Mesendoderm (in vitro differentiated cells): Measurements from ENCODE around the gene SEL1L3. TPM values are rescaled to one million over a fixed set of nuclear protein-coding genes. Genes with fewer than 3 reads are reported as not detected.
A peak's percentile ranks its signal among the peaks of the same experiment; 100 is the strongest.
"Not testable (repeated sequence)": the region's sequence is repeated elsewhere in the genome, so short reads cannot be mapped to it uniquely, and the experiment has no call there.

Experiments used
- DNase-seq: peaks from one replicate; pipeline ENCODE4 v3.0.0; 2013
- H2AK5ac ChIP-seq: 2 replicates; pipeline ENCODE4 v1.6.1; 2013; ENCODE audit warnings: low read length, inconsistent platforms
- H2BK120ac ChIP-seq: 2 replicates; pipeline ENCODE4 v1.6.1; 2013; ENCODE audit warnings: low read depth, mild to moderate bottlenecking, low read length, moderate library complexity, mixed read lengths
- H2BK15ac ChIP-seq: replicated peaks from 2 replicates; pipeline ENCODE4 v1.6.1; 2013; ENCODE audit warnings: low read depth, mild to moderate bottlenecking, moderate library complexity
- H2BK5ac ChIP-seq: 2 replicates; pipeline ENCODE4 v1.6.1; 2013; ENCODE audit warnings: low read length, inconsistent platforms
- H3K18ac ChIP-seq: 2 replicates; pipeline ENCODE4 v1.6.1; 2013; ENCODE audit warnings: mild to moderate bottlenecking, low read length, mixed read lengths
- H3K23ac ChIP-seq: one replicate; pipeline ENCODE4 v1.6.1; 2013; ENCODE audit warnings: low read length
- H3K27ac ChIP-seq: 2 replicates; pipeline ENCODE4 v1.5.1; 2013; ENCODE audit warnings: low read depth, mild to moderate bottlenecking, inconsistent platforms, low read length, moderate library complexity
- H3K27me3 ChIP-seq: 2 replicates; pipeline ENCODE4 v1.6.1; 2013; ENCODE audit warnings: low read length, control low read depth, mild to moderate bottlenecking, inconsistent platforms; ENCODE audit not compliant: insufficient read depth, poor library complexity
- H3K36me3 ChIP-seq: 2 replicates; pipeline ENCODE4 v1.6.1; 2013; ENCODE audit warnings: low read length, inconsistent platforms; ENCODE audit not compliant: control insufficient read depth, insufficient read depth
- H3K4ac ChIP-seq: one replicate; pipeline ENCODE4 v1.6.1; 2013; ENCODE audit warnings: low read depth, mild to moderate bottlenecking, low read length, moderate library complexity
- H3K4me1 ChIP-seq: 2 replicates; pipeline ENCODE4 v1.6.1; 2013; ENCODE audit warnings: low read depth, low read length, inconsistent platforms; ENCODE audit not compliant: control insufficient read depth
- H3K4me2 ChIP-seq: 2 replicates; pipeline ENCODE4 v1.6.1; 2013; ENCODE audit warnings: low read length
- H3K4me3 ChIP-seq: 2 replicates; pipeline ENCODE4 v1.5.1; 2013; ENCODE audit warnings: mild to moderate bottlenecking, low read length
- H3K56ac ChIP-seq: one replicate; pipeline ENCODE4 v1.6.1; 2013; ENCODE audit warnings: low read length
- H3K79me1 ChIP-seq: 2 replicates; pipeline ENCODE4 v1.6.1; 2013; ENCODE audit warnings: low read length, inconsistent platforms
- H3K79me2 ChIP-seq: 2 replicates; pipeline ENCODE4 v1.6.1; 2013; ENCODE audit warnings: mild to moderate bottlenecking, low read length; ENCODE audit not compliant: control insufficient read depth, insufficient read depth
- H3K9ac ChIP-seq: 2 replicates; pipeline ENCODE4 v1.6.1; 2013; ENCODE audit warnings: low read length, inconsistent platforms
- H4K5ac ChIP-seq: one replicate; pipeline ENCODE4 v1.6.1; 2013; ENCODE audit warnings: low read length
- H4K8ac ChIP-seq: one replicate; pipeline ENCODE4 v1.6.1; 2013; ENCODE audit warnings: low read depth, mild to moderate bottlenecking, control low read depth, low read length, moderate library complexity
- WGBS: extraction: QIAGEN DNeasy Blood & Tissue Kit; methylation state at CpG from one replicate; pipeline ENCODE4 v1.1.7; 2013; ENCODE audit warnings: low lambda C conversion rate, missing lambda C conversion rate; ENCODE audit not compliant: insufficient coverage; ENCODE audit errors: extremely low coverage; 5-methylcytosine and 5-hydroxymethylcytosine counted together
- polyA plus RNA-seq, 2 experiments: library from polyadenylated mRNA; stranded (reverse); fragments of 200-250 nt; gene quantifications; one replicate each; pipeline ENCODE4 v1.2.3, GENCODE V29; 2013

The SEL1L3 gene
- polyA plus RNA-seq (2013, experiment 1 of 2), result 34.3 TPM
- polyA plus RNA-seq (2013, experiment 2 of 2), result 36.9 TPM

- DNase-seq, result no peak
- H3K4me1 ChIP-seq, result no peaks in the 10 kb centered on the region
- WGBS, result no CpG with 5 or more reads among the region's 115 CpGs
Measured at GRCh38 chr4:25862411-25863346, at the start of gene SEL1L3. Gene SEL1L3 (minus strand): TSS chr4:25862988. CDS start chr4:25862836, 152 bp downstream.

GRCh38 chr4:25911356-25911755 is 48.6 kb upstream of the SEL1L3 start:
- DNase-seq, result no peak
- Histone ChIP-seq H3K4me1 (peaks cover 2% of the 10 kb centered on the region), H3K56ac (no peak overlapping the region), H2AK5ac (no peak overlapping the region), H2BK15ac (no peak overlapping the region), H3K23ac (no peak overlapping the region), H2BK5ac (no peak overlapping the region), H2BK120ac (no peak overlapping the region), H3K18ac (no peak overlapping the region), H4K5ac (no peak overlapping the region), H3K27me3 (no peaks in the 10 kb centered on the region), H3K79me2 (no peaks in the 10 kb centered on the region), H3K4me2 (no peak overlapping the region), H4K8ac (no peak overlapping the region), H3K27ac (no peak overlapping the region), H3K4me3 (no peak overlapping the region), H3K36me3 (no peaks in the 10 kb centered on the region), H3K4ac (no peak overlapping the region), H3K9ac (no peak overlapping the region), H3K79me1 (no peaks in the 10 kb centered on the region)
- WGBS, result no CpG with 5 or more reads among the region's 6 CpGs

More at GRCh38 chr4:25862411-25863346, at the start of gene SEL1L3:
- Histone ChIP-seq H2BK15ac (peak within 1 kb of the TSS; percentile 48), H3K79me2 (peaks cover 2% of the 10 kb centered on the region), H3K36me3 (no peaks in the 10 kb centered on the region), H2BK5ac (no peak within 1 kb of the TSS), H3K79me1 (peaks cover 4% of the 10 kb centered on the region), H4K5ac (no peak within 1 kb of the TSS), H3K4ac (peak within 1 kb of the TSS; percentile 83), H2AK5ac (no peak within 1 kb of the TSS), H4K8ac (no peak within 1 kb of the TSS), H3K9ac (peak within 1 kb of the TSS; percentile 65), H3K56ac (peak within 1 kb of the TSS; percentile 79), H3K18ac (peak within 1 kb of the TSS; percentile 98), H3K27ac (peak within 1 kb of the TSS; percentile 59), H3K4me2 (peak within 1 kb of the TSS; percentile 89), H2BK120ac (peak within 1 kb of the TSS; percentile 49), H3K27me3 (no peaks in the 10 kb centered on the region), H3K4me3 (peak within 1 kb of the TSS; percentile 60), H3K23ac (no peak within 1 kb of the TSS)

GRCh38 chr4:25908491-25908901 is 45.7 kb upstream of the SEL1L3 start:
- Histone ChIP-seq H2BK5ac (no peak overlapping the region), H3K4ac (no peak overlapping the region), H2AK5ac (no peak overlapping the region), H3K27ac (no peak overlapping the region), H4K5ac (no peak overlapping the region), H4K8ac (no peak overlapping the region), H2BK15ac (no peak overlapping the region), H3K27me3 (no peaks in the 10 kb centered on the region), H3K4me1 (peaks cover 2% of the 10 kb centered on the region), H3K36me3 (no peaks in the 10 kb centered on the region), H3K56ac (no peak overlapping the region), H2BK120ac (no peak overlapping the region), H3K4me3 (no peak overlapping the region), H3K79me2 (no peaks in the 10 kb centered on the region), H3K79me1 (no peaks in the 10 kb centered on the region), H3K4me2 (no peak overlapping the region), H3K18ac (no peak overlapping the region), H3K23ac (no peak overlapping the region), H3K9ac (no peak overlapping the region)
- DNase-seq, result peak; percentile 18
- no CpG with 5 or more reads among the region's 5 CpGs for WGBS

- H2BK120ac ChIP-seq, H3K27me3 ChIP-seq, H2BK15ac ChIP-seq, H4K5ac ChIP-seq, H3K56ac ChIP-seq, H3K79me2 ChIP-seq, H3K18ac ChIP-seq, H3K36me3 ChIP-seq, H3K4me1 ChIP-seq, H3K23ac ChIP-seq, DNase-seq, H3K9ac ChIP-seq, H3K27ac ChIP-seq, H3K4ac ChIP-seq, H2AK5ac ChIP-seq, H3K4me3 ChIP-seq, H4K8ac ChIP-seq, H2BK5ac ChIP-seq, H3K4me2 ChIP-seq, H3K79me1 ChIP-seq: not testable (repeated sequence)
- no CpG with 5 or more reads among the region's 11 CpGs for WGBS
Measured at GRCh38 chr4:25906113-25906512, 43.3 kb upstream of the SEL1L3 start.

- no peaks in the 10 kb centered on the region for H3K79me2 ChIP-seq
- H3K23ac ChIP-seq, result no peak overlapping the region
- no peaks in the 10 kb centered on the region for H3K79me1 ChIP-seq
- H3K4ac ChIP-seq, result no peak overlapping the region
- H3K27me3 ChIP-seq, result no peaks in the 10 kb centered on the region
- WGBS, result no CpG with 5 or more reads among the region's 4 CpGs
- no peak overlapping the region for H2BK120ac ChIP-seq
- H2BK15ac ChIP-seq, result no peak overlapping the region
- H3K4me1 ChIP-seq, result no peaks in the 10 kb centered on the region
- no peak for DNase-seq
- no peak overlapping the region for H2AK5ac ChIP-seq
- H3K4me2 ChIP-seq, result no peak overlapping the region
- H3K9ac ChIP-seq, result no peak overlapping the region
- no peak overlapping the region for H4K8ac ChIP-seq
- H3K27ac ChIP-seq, result no peak overlapping the region
- H3K18ac ChIP-seq, result no peak overlapping the region
- H3K4me3 ChIP-seq, result no peak overlapping the region
- no peak overlapping the region for H4K5ac ChIP-seq
- no peak overlapping the region for H3K56ac ChIP-seq
- H3K36me3 ChIP-seq, result no peaks in the 10 kb centered on the region
- H2BK5ac ChIP-seq, result no peak overlapping the region
Measured at GRCh38 chr4:25905371-25905770, 42.6 kb upstream of the SEL1L3 start.
